Inferior parietal cortex (tissue), 1 donor: ENCODE data around the gene PROS1.

Experiments
- DNase-seq: peaks from one replicate; pipeline ENCODE4 v3.0.0-alpha.2; 2016; ENCODE audit errors: extremely low spot score

Gene PROS1

GRCh38 chr3:93973131-93974126 lies at the start of gene PROS1:
PROS1 (minus strand) TSS chr3:93973896; CDS start chr3:93973749, 147 bp downstream.
- DNase-seq, result peak; percentile 72

- DNase-seq, result no peak
Measured at GRCh38 chr3:94020293-94020692, 46.6 kb upstream of the PROS1 start.

- no peak for DNase-seq
Measured at GRCh38 chr3:94019659-94020058, 46.0 kb upstream of the PROS1 start.

- no peak for DNase-seq
Measured at GRCh38 chr3:94015025-94015424, 41.3 kb upstream of the PROS1 start.

- no peak for DNase-seq
Measured at GRCh38 chr3:94012185-94012584, 38.5 kb upstream of the PROS1 start.

- no peak for DNase-seq
Measured at GRCh38 chr3:94011233-94011711, 37.6 kb upstream of the PROS1 start.

- DNase-seq, result no peak
Measured at GRCh38 chr3:94009608-94010007, 35.9 kb upstream of the PROS1 start.

- DNase-seq, result no peak
Measured at GRCh38 chr3:94008253-94008652, 34.6 kb upstream of the PROS1 start.

- DNase-seq, result peak; percentile 76
Measured at GRCh38 chr3:94004301-94004910, 30.7 kb upstream of the PROS1 start.

- DNase-seq, result no peak
Measured at GRCh38 chr3:94001827-94002495, 28.3 kb upstream of the PROS1 start.

GRCh38 chr3:94001191-94001590 lies 27.5 kb upstream of the PROS1 start:
- DNase-seq, result no peak

GRCh38 chr3:93994056-93994455 lies 20.4 kb upstream of the PROS1 start:
- no peak for DNase-seq

- no peak for DNase-seq
Measured at GRCh38 chr3:93992207-93992606, 18.5 kb upstream of the PROS1 start.

- no peak for DNase-seq
Measured at GRCh38 chr3:93991631-93992030, 17.9 kb upstream of the PROS1 start.

GRCh38 chr3:93989241-93989640 lies 15.5 kb upstream of the PROS1 start:
- no peak for DNase-seq

GRCh38 chr3:93988764-93989163 lies 15.1 kb upstream of the PROS1 start:
- DNase-seq, result no peak

GRCh38 chr3:93988283-93988682 lies 14.6 kb upstream of the PROS1 start:
- no peak for DNase-seq

GRCh38 chr3:93984618-93985017 lies 10.9 kb upstream of the PROS1 start:
- DNase-seq, result no peak

- DNase-seq, result no peak
Measured at GRCh38 chr3:93983408-93983807, 9.7 kb upstream of the PROS1 start.

GRCh38 chr3:93981649-93982048 lies 8.0 kb upstream of the PROS1 start:
- no peak for DNase-seq

GRCh38 chr3:93979850-93980676 lies 6.4 kb upstream of the PROS1 start, which contains the start of gene ARL13B:
ARL13B (plus strand) TSS chr3:93980155; CDS start chr3:93980424, 269 bp downstream.
- DNase-seq, result peak; percentile 98
